NCI-H2227 (cell line): ENCODE results near the gene LIF.
"Not testable (repeated sequence)": the region's sequence is repeated elsewhere in the genome, so short reads cannot be mapped to it uniquely, and the experiment has no call there.

Experiments used
- DNase-seq: peaks from one replicate; lab custom pipeline; 2025; ENCODE audit not compliant: unreplicated experiment; lab: John Stamatoyannopoulos, UW

LIF gene

DNA sequence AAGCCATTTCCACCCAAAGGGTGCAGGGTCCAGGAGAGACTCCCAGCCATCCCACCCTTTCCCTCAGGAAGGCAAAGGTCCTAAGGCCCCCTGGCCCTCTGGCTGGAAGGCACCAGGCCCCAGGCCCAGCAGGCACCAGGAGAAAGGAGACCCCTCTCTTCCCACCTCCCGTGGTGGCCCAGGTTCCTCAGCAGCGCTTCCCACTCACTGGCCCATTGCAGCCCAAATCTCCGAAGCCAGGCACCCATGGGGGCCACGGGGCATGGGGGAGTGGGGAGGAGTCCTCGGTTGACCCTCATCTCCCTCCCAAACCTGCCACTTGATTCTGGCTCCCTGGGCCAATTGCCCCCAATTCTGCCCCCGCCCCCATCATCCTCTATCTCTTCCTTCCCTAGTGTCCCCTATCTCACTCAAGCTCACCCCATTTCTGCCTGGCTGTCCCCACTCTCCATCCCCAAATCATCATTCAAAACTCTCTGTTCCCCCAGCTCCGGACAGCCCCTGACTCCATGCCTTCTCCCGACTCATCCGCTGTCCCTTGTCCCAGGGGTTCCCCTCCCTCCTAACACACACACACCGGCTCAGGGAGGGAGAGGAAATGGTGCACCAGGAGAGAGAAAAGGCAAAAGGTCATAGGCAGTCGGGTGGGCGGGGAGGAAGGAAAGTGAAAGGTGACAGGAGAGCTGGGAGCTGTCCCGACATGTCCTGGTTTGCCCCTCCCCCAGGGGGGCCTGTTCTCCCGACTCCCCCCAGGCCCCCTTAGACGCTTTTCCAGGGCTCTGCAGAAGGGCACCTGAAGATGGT lies 1.2 kb downstream of the LIF start:
- no peak for DNase-seq

GRCh38 chr22:30244641-30245040 lies 1.9 kb downstream of the LIF start:
- DNase-seq, result no peak

DNA sequence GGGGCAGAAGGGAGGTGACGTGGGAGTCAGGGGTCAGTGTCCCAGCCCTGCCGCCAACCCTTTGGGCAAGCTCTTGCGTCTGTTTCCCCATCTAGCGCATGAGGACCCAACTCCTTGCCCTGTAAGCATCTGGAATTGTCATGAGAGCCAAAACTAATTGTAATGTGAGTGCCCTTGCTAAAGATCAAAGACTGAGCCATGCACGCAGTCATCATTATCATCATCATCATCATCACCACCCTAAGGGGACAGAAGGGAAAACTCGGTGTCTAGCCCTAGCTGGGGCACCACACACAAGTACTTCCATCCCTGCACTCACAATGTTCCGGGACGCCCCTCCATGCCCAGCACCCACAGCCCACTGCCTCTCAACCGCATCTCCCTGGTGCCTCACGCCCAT lies 2.5 kb downstream of the LIF start:
- DNase-seq, result no peak

- no peak for DNase-seq
Measured at GRCh38 chr22:30243661-30244060, 2.9 kb downstream of the LIF start.

- no peak for DNase-seq
Measured at GRCh38 chr22:30241576-30242371, 4.8 kb downstream of the LIF start.

GRCh38 chr22:30240541-30241417 lies 5.8 kb downstream of the LIF start:
- no peak for DNase-seq

- no peak for DNase-seq
Measured at GRCh38 chr22:30239488-30240405, 6.8 kb downstream of the LIF start.

DNA sequence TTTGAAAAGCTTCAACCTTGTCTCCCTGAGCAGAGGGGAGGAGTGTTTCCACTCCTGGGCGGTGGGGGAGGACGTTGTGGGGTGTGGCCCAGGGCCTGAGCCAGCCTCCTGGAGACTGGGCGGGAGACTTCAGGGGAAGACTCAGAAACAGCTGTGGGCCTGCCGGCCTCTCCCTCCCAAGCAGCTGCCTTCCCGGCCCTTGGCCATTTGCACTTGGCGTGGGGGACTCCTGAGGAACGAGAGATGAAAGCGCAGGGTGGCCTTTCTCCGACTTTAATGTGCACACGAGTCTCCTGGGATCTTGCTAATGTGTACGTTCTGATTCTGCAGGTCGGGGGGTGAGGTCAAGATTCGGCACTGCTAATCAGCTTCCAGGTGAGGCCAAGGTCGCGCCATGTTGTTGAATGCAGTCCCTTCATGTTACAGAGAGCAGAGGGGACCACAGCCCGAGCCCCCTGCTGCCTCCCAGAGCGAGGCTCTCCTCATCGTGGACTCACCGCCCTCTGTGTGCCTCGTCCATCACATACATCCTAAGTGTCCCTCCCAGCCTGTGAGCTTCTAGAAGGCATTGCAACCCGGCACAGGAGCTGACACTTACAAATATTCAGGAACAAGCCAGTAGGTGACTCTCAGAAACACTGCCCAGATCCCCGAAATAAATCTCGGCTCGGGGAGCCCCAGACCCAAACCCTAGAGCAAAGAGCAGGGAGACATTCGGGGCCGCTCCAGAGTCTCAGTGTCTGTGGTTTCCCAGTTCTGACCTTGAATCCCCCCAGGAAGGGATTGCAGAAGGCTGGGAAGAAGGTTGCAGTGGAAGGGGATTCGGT lies 7.7 kb downstream of the LIF start:
- DNase-seq, result peak; percentile 26

- no peak for DNase-seq
Measured at GRCh38 chr22:30238136-30238535, 8.4 kb downstream of the LIF start.

GRCh38 chr22:30236875-30237274 lies 9.7 kb downstream of the LIF start:
- no peak for DNase-seq

GRCh38 chr22:30235687-30236170 lies 10.8 kb downstream of the LIF start:
- DNase-seq, result no peak

DNA sequence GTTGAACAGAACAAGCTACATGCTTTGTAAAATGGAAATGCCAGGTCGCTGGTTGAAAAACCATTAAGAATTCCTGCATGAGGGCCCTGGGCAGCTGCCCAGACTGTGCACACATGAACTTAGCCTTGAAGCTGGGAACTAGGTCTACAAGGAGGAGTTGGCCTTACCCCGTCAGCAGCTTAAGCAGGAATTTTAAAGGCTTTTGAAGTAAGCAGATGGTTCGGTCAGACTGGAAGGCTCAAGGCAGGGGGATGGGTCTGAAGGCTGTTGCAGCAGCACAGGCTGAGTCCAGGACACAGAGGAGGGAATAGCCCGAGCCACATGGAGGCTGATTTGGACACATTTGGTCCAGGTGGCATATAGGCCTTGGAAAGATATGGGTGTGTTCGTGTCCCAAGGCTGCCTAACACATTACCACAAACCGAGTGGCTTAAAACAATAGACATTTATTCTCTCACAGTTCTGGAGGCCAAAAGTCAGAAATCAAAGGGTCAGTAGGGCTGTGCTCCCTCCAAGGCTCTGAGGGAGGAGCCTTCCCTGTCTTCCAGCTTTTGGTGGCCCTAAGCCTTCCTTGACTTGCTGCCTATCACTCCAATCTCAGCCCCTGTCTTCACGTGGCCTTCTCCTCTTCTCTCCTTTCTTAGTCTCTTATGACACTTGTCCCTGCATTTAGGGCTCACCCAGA lies 11.6 kb downstream of the LIF start:
- no peak for DNase-seq

GRCh38 chr22:30234325-30234724 lies 12.2 kb downstream of the LIF start:
- DNase-seq, result not testable (repeated sequence)

- DNase-seq, result no peak
Measured at GRCh38 chr22:30233582-30233981, 13.0 kb downstream of the LIF start.

GRCh38 chr22:30232716-30233218 lies 13.8 kb downstream of the LIF start:
- DNase-seq, result no peak

DNA sequence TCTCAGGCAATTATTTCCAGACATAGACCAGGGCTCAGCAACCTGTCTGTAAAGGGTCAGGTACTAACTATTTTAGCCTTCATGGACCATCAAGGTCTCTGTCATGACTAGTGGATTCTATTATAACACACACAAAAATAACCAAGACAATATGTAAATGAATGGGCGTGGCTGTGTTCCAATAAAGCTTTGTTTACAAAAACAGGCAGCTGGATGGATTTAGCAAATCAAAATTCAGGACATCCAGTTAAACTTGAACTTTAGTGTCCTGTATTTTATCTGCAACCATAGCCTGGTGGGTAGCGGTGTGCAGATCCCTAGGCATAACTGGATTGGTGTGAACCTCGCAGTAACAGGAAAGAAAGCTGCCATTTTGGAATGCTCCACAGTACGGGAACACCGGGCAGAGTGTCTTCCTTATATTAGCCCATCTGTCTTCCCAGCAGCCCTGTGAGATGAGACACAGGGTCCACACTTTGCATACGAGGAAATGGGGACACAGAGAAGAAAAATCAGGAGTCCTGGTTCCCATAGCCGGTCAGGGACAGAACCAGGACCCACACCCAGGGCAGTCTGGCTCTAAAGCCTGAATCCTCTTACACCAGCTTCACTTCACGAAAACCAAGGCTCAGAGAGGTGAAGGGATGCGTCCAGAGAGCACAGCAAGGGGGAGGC lies 15.6 kb downstream of the LIF start:
- no peak for DNase-seq

GRCh38 chr22:30230330-30230729 lies 16.2 kb downstream of the LIF start:
- DNase-seq, result no peak
